HG02763 (cell line): ENCODE measurements around the gene LOXL1.

Source experiments
- ATAC-seq: cut with Tn5 transposase; IDR thresholded peaks from one replicate; pipeline ENCODE4 v1.9.1; 2021; ENCODE audit warnings: mild to moderate bottlenecking, moderate library complexity; ENCODE audit not compliant: unreplicated experiment

LOXL1 gene

GRCh38 chr15:73926219-73927002 is at the start of gene LOXL1:
Gene LOXL1 (plus strand): TSS chr15:73926462. CDS start chr15:73926784, 322 bp downstream.
- no peak for ATAC-seq

GRCh38 chr15:73879426-73879825 is 46.8 kb upstream of the LOXL1 start:
- no peak for ATAC-seq

- ATAC-seq = no peak
Measured at GRCh38 chr15:73881579-73882320, 44.5 kb upstream of the LOXL1 start.

- no peak for ATAC-seq
Measured at GRCh38 chr15:73882761-73883419, 43.4 kb upstream of the LOXL1 start.

GRCh38 chr15:73884159-73884558 is 42.1 kb upstream of the LOXL1 start:
- ATAC-seq = no peak

GRCh38 chr15:73885954-73886700 is 40.1 kb upstream of the LOXL1 start:
- no peak for ATAC-seq

GRCh38 chr15:73886717-73887345 is 39.4 kb upstream of the LOXL1 start:
- no peak for ATAC-seq

- ATAC-seq = no peak
Measured at GRCh38 chr15:73887481-73887880, 38.8 kb upstream of the LOXL1 start.

GRCh38 chr15:73888224-73889041 is 37.8 kb upstream of the LOXL1 start:
- no peak for ATAC-seq

GRCh38 chr15:73889053-73889761 is 37.1 kb upstream of the LOXL1 start:
- no peak for ATAC-seq

- no peak for ATAC-seq
Measured at GRCh38 chr15:73889762-73890124, 36.5 kb upstream of the LOXL1 start.

GRCh38 chr15:73891328-73892315 is 34.6 kb upstream of the LOXL1 start:
- ATAC-seq = no peak

- no peak for ATAC-seq
Measured at GRCh38 chr15:73892446-73893226, 33.6 kb upstream of the LOXL1 start.

- no peak for ATAC-seq
Measured at GRCh38 chr15:73894133-73894814, 32.0 kb upstream of the LOXL1 start.

GRCh38 chr15:73897441-73898261 is 28.6 kb upstream of the LOXL1 start:
- no peak for ATAC-seq
